Germinal center (tissue), 1 donor: ENCODE data around the gene HOMER2.

Experiments
- DNase-seq: peaks from one replicate; pipeline ENCODE4 v3.0.0; 2012; ENCODE audit warnings: mixed read lengths, low spot score

Gene HOMER2

DNA sequence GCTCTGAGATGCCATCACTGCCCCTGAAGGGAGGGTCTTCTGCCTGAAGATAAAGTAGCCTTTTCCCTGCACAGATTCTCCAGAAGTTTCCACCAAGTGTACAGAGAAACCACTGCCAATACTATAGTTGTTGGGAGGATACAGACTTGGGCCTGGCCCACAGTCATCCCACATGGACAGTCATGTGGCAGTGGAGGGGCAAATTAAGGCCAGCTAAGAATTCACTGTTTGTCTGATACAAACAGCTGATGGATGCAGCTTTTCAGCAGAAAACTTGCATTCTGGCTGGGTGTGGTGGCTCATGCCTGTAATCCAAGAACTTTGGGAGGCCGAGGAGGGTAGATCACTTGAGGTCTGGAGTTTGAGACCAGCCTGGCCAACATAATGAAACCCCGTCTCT lies 22.1 kb downstream of the HOMER2 start:
- DNase-seq: no peak

DNA sequence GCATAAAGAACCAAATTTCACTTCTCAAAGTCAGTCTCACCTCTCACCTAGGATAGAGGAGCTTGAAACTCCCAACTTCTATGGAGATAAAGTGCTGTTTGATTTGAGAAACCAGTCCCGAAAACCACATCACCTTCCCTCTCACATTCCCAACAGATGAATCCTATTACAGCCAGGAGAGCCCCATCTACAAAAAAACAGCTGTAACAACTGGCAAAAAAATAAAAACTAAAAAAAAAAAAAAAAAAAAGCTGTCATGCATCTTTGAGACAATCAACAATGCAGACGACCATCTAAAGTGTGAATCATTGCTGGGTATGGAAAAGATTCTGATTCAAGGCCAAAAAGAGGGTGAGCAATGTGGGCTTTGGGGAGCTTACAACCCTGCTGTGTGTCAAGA lies 23.8 kb downstream of the HOMER2 start:
- DNase-seq: no peak

DNA sequence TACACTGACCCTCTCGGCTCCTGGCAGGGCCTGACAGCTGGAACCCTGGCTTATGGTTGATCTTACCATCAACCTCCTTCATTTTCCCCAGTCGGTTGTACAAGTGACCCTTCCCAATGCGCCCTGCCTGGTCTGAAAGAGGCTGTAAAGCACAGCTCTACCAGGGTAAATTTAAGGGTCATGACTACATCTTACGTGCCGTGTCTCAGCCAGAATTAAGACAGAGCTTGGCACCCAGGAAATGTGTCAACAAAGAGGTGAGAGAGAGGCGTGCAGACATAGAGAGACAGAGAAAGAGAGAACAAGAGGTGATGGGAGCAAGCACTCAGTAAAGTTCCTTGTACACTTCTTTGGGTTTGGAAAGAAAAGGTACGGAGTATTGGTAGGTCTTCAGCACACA lies 28.8 kb downstream of the HOMER2 start:
- DNase-seq: no peak

DNA sequence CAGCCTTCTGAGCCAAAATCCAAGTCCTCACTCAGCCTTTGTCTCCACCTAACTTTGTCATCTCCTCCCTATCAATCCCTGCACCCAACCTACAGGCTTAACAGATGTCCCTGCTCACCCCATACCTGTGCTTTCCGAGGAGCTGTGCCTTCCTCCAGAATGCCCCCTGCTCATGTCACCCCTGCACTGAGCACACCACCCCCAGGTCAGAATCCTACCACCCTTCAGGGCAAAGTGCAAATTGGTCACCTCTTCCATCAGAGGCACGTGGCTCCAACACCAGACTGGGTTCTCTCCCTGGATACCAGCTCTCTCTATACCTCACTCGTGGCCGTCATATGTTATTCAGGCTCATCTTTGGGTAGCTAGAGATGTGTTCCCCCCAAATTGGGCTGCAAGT lies 29.8 kb downstream of the HOMER2 start:
- DNase-seq: no peak

DNA sequence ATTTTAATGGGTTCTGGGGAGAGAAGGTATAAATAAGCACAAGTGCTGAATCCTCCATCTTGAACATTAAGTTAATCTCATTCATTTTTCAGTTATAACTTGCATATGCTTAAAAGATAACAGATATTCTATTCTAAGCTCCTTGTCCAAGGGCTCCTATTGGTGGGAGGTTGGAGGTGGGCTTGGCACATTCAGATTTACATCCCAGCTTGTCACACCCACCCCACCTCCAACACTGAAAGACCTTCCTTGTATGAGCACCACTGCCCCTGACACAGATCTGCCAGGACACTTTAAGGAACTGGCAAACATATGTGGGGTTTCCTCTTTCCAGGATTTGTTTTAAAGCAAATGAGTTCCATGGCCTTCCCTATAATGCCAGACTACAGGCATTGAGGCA lies 30.6 kb downstream of the HOMER2 start:
- no peak for DNase-seq

DNA sequence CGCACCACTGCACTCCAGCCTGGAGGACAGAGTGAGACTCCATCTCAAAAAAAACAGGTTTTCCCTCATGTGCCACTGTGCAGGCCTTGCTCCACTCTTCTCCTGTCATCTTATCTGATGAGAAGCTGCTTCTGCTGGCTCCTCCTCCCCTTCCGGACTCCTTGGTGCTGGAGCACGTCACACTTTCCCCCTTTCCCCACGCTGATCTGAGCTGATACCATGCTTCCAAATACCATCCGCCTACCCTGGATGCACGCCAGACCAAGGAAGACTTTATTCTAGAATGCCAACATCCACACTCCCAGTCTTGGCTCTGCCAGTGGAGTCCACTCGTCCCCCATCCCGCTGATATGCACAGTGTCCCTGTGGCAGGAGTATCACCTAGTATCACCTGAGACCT lies 31.3 kb downstream of the HOMER2 start:
- DNase-seq: no peak

DNA sequence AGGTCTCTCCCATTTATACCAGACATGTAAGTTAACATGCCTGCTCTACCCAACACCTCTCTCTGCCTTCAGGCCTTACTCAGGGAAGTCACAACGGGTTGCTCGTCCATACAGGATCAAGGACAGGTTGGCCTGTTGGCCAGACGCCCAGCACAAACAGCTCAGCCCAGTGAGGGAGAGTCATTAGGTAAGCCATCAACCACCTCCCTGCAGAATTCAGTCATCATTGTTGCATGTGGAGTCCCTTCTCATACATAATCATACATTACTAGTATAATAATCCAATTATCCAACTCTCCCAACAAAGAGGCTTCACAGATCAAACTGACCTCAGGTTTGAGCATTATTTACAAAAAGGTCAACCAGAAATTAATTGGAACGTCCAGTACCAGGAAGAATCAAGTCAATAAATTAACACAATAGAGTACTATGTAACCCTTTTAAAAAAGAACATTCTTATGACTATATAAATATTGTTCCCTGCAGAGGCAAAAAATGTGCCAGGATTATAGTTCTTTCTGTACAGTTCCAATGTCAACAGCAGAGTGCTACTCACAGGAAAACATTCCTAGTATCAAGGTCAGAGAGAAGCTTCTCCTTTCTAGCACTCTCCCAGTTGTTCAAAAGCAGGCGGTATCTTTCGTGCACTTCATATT lies 33.2 kb downstream of the HOMER2 start:
- DNase-seq: no peak

DNA sequence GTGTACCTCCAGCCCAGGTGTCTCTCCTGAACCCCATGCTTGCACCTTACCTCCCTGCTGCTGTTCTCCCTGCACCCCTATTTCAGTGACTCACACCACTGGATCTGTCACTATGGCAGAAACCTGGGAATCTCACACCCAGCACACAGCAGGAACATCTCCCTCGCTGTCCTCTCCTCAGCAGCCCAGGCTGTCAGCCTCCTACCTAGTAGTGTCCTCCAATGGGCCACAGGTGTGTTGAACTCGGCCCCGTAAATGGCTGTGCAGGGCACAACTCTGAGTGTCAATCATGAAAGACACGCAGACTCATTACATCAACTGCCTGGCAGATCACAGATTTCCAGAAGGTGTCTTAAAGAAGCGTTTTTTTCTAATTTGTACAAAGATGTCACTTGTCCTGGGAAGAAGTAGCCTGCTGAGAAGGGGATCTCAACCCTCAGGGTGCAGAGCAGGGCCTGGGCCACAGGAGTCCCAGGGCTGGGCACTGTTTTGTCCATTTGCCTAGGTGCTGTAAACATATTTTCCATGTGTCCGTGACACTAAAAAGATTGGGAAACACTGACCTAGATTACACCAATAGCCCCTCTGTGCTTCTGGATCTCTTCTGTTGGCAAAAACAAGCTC lies 33.8 kb downstream of the HOMER2 start:
- DNase-seq: no peak

DNA sequence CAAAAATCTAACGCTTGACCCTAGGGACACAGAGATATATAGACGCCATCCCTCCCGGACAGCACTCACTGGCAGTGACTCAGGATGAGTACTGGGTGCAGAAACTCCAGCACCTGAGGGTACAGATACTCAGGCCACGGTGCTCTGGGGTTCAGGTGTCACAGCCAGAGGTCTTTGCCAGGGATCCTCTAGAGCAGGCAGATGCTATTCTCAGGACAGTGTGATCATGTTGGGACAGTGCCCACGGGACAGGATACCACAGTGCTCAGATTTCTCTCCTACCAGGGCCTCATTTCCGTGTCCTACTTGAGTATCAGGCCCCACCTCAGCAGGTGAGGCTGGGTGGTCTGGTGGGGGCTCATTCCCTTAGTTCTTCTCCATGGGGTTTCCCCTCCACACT lies 34.4 kb downstream of the HOMER2 start:
- DNase-seq: no peak

DNA sequence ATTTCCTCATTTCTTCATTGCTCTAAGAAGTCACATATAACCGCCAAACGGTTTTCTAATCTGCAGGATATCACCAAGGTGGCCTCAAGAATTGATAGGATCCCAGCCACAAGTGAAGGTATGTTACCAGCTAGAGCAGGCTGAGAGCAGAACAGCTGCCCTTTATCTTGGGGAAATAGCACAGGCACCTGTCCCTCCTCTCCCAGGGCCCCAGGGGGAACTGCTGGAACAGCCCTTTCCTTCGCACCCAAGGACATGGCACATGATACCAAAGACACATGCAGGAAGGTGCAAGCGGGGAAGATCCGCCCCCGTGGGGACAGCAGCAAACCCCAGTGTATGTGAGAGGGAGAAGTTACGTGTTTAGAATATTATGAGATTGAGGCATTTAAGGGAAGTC lies 35.3 kb downstream of the HOMER2 start:
- no peak for DNase-seq

DNA sequence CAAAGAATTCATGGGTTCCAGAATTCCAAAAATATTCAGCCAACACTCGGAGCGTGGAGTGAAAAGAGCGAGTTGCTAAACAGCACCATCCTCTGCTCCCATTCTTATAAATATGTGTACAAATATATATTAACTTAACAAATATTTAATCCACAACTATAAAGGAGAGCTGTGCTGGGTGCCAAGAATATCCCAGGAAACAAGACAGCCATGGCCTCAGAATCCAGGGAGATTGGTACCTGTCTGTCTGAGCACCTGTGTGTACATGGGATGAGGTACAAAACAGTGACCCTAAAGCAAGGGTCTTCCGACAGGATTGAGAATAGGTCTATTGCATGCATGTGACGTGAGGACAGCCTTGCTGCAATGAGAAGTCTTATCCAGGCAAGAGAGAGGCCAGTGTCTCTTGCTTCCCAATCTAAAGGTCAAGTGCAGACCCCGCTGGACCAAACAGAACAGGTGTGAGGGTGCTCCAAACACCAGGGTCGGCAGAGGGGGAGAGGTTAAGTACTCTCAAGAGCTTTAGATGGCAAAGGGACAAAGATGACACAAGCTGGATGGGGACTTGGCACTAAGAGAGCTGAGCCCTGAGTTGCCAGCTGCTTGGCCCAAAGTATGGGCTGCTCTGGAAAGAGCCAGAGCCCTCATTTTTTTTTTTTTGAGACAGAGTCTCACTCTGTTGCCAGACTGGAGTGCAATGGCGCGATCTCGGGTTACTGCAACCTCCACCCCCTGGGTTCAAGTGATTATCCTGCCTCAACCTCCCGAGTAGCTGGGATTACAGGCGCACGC lies 36.2 kb downstream of the HOMER2 start:
- DNase-seq: no peak

DNA sequence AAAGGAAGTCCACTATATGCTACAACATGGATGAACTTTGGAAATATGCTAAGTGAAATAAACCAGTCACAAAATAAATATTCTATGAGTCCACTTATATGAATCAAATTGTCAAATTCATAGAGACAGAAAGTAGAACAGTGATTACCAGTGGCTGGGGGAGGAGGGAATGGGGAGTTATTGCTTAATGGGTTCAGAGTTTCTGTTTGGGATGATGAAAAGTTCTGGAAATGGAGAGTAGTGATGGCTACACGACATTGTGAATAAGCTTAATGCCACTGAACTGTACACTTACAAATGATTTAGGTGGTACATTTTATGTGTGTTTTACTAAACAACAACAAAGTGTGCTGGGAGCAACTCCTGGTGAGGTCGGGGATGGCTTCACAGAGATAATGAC lies 38.1 kb downstream of the HOMER2 start:
- no peak for DNase-seq

DNA sequence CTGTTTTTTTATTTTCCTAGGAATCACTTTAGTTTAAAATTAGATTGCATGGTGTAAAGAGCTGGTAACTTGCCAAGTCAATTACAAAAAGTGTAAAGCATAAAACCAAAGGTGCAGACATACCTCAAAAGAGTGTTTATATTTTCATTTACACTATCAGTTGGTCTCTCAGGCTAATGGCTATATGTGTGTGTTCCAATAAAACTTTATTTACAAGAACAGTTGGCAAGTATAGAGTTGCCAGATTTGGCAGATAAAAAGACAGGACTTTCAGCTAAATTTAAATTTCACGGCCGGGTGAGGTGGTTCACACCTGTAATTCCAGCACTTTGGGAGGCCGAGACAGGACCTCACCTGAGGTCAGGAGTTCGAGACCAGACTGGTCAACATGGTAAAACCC lies 41.1 kb downstream of the HOMER2 start:
- DNase-seq: no peak

DNA sequence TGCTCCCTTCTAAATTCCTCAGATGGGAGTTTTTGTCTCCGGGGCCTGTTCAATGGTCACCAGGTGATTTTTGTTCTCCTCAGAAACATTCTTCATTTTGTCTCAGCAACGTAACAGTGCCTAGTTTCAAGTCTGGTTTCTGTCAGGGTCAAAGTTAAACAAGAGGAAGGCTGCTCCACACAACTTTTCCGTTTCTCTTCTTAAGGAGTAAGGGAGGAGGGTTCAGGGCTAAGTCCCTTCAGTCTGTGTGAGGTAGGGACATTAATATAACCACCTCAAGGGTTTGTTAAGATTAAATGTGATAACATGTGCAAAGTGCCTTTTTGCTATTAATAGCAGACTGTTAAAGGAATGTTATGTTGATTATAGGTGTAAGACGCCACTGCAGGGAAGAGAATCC lies 41.8 kb downstream of the HOMER2 start:
- DNase-seq: no peak

DNA sequence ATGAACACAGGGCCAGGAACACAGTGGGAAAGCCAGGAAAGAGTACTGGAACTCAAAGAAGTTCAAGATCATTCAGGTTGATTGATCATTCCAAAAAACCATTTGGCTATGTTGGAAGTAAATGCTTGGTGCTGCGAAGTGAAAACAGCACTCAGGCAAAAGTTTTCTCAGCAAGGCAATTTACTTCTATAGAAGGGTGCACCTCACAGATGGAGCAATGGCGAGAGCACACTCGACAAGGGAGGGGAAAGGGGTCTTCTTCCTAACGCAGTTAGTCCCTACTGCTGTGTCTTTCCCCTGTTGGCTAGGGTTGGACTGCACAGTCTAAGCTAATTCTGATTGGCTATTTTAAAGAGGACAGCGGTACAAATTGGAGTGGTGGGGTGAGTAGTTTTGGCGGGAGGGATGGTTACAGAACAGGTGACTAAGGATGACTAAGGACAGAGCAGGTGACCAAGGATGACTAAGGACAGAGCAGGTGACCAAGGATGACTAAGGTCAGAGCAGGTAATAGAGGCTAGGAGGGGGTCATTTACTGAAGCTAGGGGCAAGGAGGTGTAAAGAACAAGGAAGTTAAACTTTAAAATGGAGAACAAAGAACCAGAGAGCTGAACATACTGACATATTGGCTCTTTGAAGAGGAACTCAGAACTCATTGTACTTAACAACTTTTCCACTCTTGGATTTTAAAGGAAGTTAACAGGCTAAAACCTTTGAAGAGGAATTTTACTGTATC lies 43.3 kb downstream of the HOMER2 start:
- no peak for DNase-seq

DNA sequence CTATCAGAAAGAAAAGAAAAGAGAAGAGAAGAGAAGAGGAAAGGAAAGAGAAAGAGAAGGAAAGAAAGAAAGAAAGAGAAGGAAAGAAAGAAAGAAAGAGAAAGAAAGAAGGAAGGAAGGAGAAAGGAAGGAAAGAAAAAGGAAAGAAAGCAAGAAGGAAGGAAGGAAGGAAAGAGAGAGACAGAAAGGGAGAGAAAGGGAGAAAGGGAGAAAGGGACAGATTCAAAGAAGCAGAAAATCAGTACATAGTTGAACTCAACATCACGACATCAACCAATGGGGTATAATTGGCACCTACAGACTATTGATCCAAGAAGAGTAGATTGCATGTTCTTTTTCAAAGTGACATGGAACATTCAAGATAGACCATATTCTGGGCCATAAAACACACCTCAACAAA lies 45.2 kb downstream of the HOMER2 start:
- DNase-seq: no peak

DNA sequence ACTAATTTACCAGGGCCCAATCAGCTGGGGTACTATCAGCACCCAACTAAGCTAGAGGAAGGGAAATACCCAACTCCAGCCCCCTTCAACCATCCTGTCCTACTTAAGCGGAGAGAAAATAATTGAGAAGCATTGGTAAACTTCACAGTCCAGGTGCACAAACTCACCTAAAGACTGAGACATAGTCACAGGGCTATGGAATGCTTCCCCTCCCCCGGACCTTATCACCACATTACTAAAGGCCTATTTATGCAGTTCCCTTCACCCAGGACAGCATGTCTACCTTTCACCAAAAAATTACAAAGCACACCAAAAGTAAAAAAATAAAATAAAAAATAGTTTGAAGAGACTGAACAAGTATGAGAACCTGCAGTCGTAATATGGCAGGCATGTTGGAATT lies 47.9 kb downstream of the HOMER2 start:
- no peak for DNase-seq

DNA sequence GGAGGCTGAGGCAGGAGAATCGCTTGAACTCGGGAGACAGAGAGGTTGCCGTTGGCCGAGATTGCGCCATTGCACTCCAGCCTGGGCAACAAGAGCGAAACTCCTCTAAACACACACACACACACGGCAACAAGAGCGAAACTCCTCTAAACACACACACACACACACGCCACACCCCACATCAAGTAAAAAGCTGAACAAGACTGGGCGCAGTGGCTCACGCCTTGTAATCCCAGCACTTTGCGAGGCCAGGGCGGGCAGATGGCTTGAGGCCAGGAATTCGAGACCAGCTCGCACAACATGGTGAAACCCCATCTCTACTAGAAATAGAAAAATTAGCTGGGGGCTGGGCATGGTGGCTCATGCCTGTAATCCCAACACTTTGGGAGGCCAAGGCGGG lies 49.0 kb downstream of the HOMER2 start:
- DNase-seq: no peak

DNA sequence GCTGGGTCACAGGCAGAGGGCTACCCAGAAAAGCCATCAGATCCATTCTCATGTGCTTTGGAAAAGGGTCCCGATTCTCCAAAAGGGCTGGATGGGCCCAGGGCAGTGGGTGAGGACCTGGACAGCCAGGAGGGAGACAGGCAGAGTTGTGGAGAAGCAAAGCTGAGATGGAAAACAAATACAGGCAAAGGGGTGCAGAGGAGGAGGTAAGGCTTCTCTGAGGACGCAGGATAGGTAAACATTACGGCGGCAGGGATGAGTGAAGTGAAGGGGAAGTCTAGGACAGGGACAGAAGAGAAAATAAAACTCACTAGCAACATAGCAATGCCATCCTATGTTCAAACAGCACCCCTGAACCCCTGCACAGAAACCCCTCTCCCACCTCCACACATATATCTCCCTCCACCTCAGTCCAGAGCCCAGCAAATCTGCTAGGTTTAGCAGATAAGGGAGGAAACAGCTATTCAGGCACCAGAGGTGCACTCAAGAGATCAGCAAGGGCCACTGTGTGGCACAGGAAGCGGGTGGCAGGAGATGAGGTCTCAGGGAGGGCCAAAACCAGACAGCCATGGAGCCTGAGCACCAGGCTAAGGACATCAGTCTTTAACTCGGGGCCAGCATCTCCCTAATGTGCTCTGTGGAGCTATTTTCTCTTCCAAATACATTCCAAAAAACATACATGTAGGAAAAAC lies 51.3 kb downstream of the HOMER2 start:
- no peak for DNase-seq

DNA sequence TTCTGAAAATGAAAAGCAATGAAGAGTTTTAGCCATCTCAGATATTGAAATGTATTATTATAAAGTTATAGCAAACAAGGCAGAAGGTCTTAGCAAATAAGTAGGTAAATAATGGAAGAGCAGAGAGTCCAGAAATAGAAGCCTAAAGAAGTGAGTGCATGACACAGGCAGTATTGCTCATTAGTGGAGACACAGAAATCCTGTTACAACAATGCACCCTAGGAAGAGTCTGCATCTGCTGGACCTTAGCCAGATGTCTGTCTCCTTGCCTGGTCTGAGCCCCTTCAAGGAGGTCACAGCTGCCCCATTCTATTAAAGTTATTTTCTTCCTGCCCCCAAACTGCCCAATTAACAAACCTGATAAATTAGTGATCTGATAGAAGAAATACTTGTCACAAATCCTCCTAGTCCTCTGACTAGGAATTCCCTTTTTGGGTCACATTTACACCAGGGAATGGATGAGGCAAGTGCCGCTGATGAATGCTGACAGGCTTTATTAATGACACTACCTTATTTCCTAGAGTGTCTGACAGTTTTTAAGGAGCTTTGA lies 51.9 kb downstream of the HOMER2 start:
- DNase-seq: no peak

DNA sequence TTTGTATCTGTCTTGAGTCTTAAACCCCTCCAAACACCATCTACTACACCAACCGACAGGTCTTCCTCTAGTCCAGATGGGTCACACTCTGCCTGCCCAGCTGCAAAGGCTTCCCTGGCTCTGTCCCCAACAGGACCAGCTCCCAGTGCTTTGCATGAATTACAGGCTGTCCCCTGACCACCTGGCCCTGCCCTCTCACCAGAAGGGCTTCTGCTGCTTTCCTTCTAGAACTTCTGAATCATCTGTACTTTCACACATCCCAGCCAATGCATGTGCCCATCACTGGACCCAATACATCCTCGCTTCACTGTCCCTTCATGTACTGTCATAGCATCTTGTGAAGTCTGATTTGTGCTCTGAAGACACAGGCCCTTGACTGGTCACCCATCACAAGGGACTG lies 53.6 kb downstream of the HOMER2 start:
- DNase-seq: no peak

DNA sequence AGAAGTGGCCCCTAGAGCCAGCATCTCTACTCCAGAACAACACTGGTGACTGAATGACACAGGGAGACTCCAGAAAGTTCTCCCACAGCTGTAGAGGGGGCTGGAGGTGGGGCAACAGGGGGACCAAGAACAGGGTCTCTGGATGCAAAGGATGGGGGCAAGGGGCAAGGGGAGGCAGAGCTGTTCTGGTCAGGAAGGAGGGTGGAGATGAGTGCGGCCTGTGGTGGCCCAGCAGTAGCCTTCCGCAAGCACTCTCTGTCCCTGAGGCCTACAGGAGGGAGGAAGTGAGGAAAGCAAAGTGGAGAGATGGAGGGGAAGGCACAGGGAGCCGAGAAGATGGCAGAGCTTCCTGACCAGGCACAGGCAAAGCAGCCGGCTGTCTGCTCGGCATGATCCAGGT lies 56.5 kb downstream of the HOMER2 start:
- no peak for DNase-seq
